K562 (cell line): Measurements from ENCODE around the gene PTPRM. TPM values are rescaled to one million over a fixed set of nuclear protein-coding genes. Genes with fewer than 3 reads are reported as not detected.
A peak's percentile ranks its signal among the peaks of the same experiment; 100 is the strongest.

ENCODE experiments used
- ATF3 ChIP-seq, 2 experiments: fragments of 450-650 bp in 1 of 2; sonication (generic) in 1 of 2; formaldehyde crosslinking in 1 of 2; IDR thresholded peaks in 1 of 2; conservative IDR thresholded peaks in 1 of 2; 2 replicates each; pipeline versions ENCODE4 v1.6.1 to v1.8.1; 2016 to 2023; ENCODE audit warnings: mild to moderate bottlenecking in 2 of 2, moderate library complexity in 2 of 2, inconsistent platforms in 1 of 2, missing genetic modification reagents in 1 of 2
- GTF2B ChIP-seq: IDR thresholded peaks from 2 replicates; pipeline ENCODE4 v1.6.1; 2011; ENCODE audit not compliant: insufficient read length; ENCODE audit errors: extremely low read depth
- NRF1 ChIP-seq, 2 experiments: fragments of 450-650 bp; IDR thresholded peaks in 1 of 2; conservative IDR thresholded peaks in 1 of 2; 2 replicates each; pipeline ENCODE4 v1.6.1; 2014; ENCODE audit warnings: mild to moderate bottlenecking in 2 of 2
- REST ChIP-seq, 2 experiments: fragments of 450-650 bp; formaldehyde crosslinking in 1 of 2; IDR thresholded peaks; 2 replicates each; pipeline versions ENCODE4 v1.4.0 to v1.6.1; 2014 to 2020; ENCODE audit warnings: mild to moderate bottlenecking in 2 of 2, borderline replicate concordance in 1 of 2, low read depth in 1 of 2
- polyA plus RNA-seq, 8 experiments: library from polyadenylated mRNA; depleted of rRNA in 4 of 8; stranded (reverse) in 5 of 8; unstranded in 3 of 8; fragments of >200 nt; fragmentation: Nextera tagmentation in 2 of 8; fragmentation: Illumina TruSeq in 1 of 8; extraction: Ambion mirVana in 2 of 8; extraction: Trizol in 1 of 8; gene quantifications; 2 replicates each; pipeline versions ENCODE4 v1.2.1 to v1.2.3, GENCODE V29; 2011 to 2014; ENCODE audit warnings: inconsistent platforms in 1 of 8, missing spikeins in 1 of 8
- total RNA-seq, 7 experiments: library from RNA; depleted of rRNA in 6 of 7; stranded (reverse); fragments of >200 nt in 6 of 7; fragmentation: Illumina TruSeq in 2 of 7; extraction: Trizol in 2 of 7; gene quantifications; 2 replicates each; pipeline versions ENCODE4 v1.2.1 to v1.2.3, GENCODE V29; 2011 to 2021; ENCODE audit warnings: low replicate concordance in 1 of 7

The PTPRM gene
- total and polyA plus RNA-seq, 9 of the 15 experiments (the other 6 are each of a cell fraction or from before 2014, with no cell fraction given) = 0.03 to 0.16 (median 0.08) TPM; not detected in 3

- TF ChIP-seq REST (IDR thresholded peaks at IDR 0.05; ENCODE audit: borderline replicate concordance) = no peak
- no peak for TF ChIP-seq REST (CRISPR knock-in tag; IDR thresholded peaks at IDR 0.05; ENCODE audit: low read depth)
- TF ChIP-seq ATF3 (IDR thresholded peaks at IDR 0.05) = peak; percentile 75
- TF ChIP-seq ATF3 (CRISPR knock-in tag; conservative IDR thresholded peaks at IDR 0.05) = no peak
- no peak for TF ChIP-seq NRF1 (conservative IDR thresholded peaks at IDR 0.05 in 1 of 2, IDR thresholded peaks at IDR 0.05 in 1 of 2)
- no peak for TF ChIP-seq GTF2B
Measured at GRCh38 chr18:8073167-8073566, 506.1 kb downstream of the PTPRM start (continued).
